Activated CD4-positive, alpha-beta T cell treated with anti-CD3 and anti-CD28 coated beads, Interleukin-2, amount 10 ng/mL, durations not matched to agents 24 days and 14 days (primary cell): ENCODE results near the gene TRPM2. TPM values are rescaled to one million over a fixed set of nuclear protein-coding genes. Genes with fewer than 3 reads are reported as not detected.

Source experiments
- DNase-seq: peaks from one replicate; pipeline ENCODE4 v3.0.0; 2022
- H3K27ac Mint-ChIP-seq: one replicate; pipeline ENCODE4 v1.8.0; 2022; ENCODE audit warnings: mild to moderate bottlenecking, mixed read lengths
- H3K27me3 Mint-ChIP-seq: one replicate; pipeline ENCODE4 v1.8.0; 2022; ENCODE audit warnings: mixed read lengths
- H3K36me3 Mint-ChIP-seq: one replicate; pipeline ENCODE4 v1.8.0; 2022; ENCODE audit warnings: low read depth, mild to moderate bottlenecking, mixed read lengths
- H3K4me1 Mint-ChIP-seq: one replicate; pipeline ENCODE4 v1.8.0; 2021; ENCODE audit warnings: mixed read lengths
- H3K4me3 Mint-ChIP-seq: one replicate; pipeline ENCODE4 v1.8.0; 2022; ENCODE audit warnings: mild to moderate bottlenecking, moderate library complexity, mixed read lengths
- H3K9me3 Mint-ChIP-seq: one replicate; pipeline ENCODE4 v1.8.0; 2021; ENCODE audit warnings: mixed read lengths
- intact Hi-C: fragments of 100-400 bp; cut with micrococcal nuclease; formaldehyde crosslinking; loops from one replicate; pipeline ENCODE4 v1.15.1; 2023
- total RNA-seq: library from RNA; stranded (reverse); gene quantifications from 2 replicates; pipeline ENCODE4 v1.2.3, GENCODE V29; 2022

The TRPM2 gene
- total RNA-seq = 9.1 and 9.8 TPM in 2 replicates

DNA sequence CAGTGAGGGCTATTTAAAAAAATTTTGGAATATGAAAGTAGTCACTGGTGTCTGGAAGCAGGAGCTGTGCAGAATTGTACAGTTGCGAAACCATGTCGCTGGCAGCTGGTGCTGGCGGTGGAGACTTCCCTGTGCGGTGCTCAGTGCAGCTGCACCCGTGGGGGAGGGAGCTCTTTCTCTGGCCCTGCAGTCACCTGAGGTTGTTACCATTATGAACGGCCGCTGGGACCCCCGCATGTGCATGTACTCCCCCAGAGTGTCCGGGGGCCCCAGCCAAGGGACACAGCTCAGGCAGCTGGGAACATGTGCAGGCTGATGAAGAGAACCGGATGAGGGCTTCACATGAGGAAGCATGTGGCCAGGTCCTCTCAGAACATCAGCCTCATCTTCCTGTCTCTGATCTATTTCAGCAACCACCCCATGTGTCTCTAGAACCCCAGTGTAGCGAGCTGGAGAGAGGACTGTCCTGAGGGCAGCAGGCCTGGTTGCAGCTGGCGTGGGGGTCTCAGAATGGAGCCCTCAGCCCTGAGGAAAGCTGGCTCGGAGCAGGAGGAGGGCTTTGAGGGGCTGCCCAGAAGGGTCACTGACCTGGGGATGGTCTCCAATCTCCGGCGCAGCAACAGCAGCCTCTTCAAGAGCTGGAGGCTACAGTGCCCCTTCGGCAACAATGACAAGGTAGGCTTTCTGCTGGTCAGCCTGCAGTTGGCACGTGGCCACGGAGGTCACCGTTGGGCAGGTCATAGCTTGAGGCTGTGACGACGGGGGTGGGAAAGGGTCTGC is at the start of gene TRPM2:
TSS of gene TRPM2 (plus strand) at position 431 of the 780 bp plus-strand sequence. CDS start at position 511, 80 bp downstream.
- DNase-seq = peak; percentile 82
- peaks cover 28% of the 10 kb centered on the region for H3K36me3 Mint-ChIP-seq
- H3K9me3 Mint-ChIP-seq = no peaks in the 10 kb centered on the region
- H3K27me3 Mint-ChIP-seq = peaks cover 11% of the 10 kb centered on the region
- H3K4me3 Mint-ChIP-seq = peak within 1 kb of the TSS; percentile 56
- peak within 1 kb of the TSS; percentile 90 for H3K27ac Mint-ChIP-seq
- H3K4me1 Mint-ChIP-seq = peaks cover 47% of the 10 kb centered on the region
- intact Hi-C loops = no loop called here

DNA sequence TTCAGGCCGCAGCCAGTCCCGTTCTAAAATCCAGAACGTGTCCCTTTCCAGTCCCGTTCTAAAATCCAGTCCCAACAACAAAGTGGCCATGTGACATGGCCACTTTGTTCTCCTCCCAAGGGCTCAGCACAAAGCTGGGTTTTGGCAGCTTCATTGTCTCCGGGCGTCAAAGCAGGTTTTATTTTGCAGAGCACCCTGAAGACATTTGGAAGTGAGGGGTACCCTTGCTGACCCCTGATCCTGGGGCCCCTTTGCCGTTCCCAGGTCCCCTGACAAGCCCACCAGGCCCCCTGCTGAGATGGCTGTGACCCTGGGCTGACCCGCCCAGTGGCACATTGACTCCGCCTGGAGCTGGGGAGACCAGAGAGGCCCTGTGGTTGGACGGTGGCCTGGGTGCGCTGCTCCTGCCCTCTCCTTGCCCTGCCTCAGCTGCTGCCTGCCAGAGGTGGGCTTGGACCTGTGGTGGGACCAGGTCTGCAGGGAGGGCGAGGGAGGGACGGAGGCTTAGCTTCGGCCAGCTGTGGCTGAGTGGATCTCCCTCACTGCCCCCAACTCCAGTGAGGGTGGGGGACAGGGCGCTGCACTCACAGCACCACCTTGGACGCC is 49.3 kb upstream of the TRPM2 start:
- no peak overlapping the region for H3K4me3 Mint-ChIP-seq
- H3K9me3 Mint-ChIP-seq = no peaks in the 10 kb centered on the region
- peaks cover 30% of the 10 kb centered on the region for H3K4me1 Mint-ChIP-seq
- H3K27ac Mint-ChIP-seq = no peak overlapping the region
- DNase-seq = no peak
- intact Hi-C loops = no loop called here
- peaks cover 22% of the 10 kb centered on the region for H3K36me3 Mint-ChIP-seq
- no peaks in the 10 kb centered on the region for H3K27me3 Mint-ChIP-seq

DNA sequence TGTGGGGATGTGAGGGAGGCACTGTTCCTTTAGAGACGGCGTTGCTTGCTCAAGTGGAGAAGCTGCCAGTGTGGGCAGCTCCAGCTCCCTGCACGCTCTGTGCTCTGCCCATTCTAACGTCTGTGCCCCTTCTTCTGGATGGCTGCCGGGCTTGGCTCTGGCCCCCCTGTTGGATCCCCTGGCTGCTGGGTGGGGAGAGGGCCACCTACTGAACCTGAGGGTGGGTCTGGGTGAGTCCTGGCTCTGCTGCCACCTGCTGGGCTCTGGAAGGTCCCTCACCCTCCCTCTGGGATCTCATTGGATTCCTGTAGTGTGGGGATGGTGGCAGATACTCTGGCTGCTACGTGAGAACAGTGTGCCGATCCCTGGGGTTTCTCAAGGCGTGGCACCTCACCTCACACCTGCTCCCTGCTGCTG is 48.5 kb upstream of the TRPM2 start:
- Mint-ChIP-seq H3K9me3 (no peaks in the 10 kb centered on the region), H3K4me3 (peak overlapping the region; percentile 26), H3K36me3 (peaks cover 22% of the 10 kb centered on the region), H3K27ac (peak overlapping the region; percentile 78), H3K27me3 (no peaks in the 10 kb centered on the region), H3K4me1 (peaks cover 27% of the 10 kb centered on the region)
- DNase-seq = peak; percentile 82
- intact Hi-C loops = no loop called here

DNA sequence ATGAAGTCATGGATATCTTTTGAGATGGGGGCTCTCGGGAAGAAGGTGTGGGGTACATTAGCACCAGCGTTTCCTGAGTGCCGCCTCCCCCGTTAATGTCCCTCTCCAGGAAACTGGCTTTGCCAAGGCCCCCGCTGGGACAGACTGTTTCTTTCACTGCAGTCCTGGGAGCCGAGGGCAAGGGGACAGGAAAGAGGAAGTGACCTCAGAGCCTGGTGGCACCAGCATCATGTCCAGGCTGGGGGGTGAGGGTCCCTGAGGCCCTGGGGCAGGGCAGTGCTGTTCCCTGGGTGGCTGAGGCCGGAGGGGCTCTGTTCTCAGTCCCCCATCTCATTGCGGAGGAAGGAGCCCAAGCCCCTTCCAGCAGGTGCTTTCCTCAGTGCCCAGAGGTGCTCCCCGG is 47.7 kb upstream of the TRPM2 start:
- no peak overlapping the region for H3K4me3 Mint-ChIP-seq
- peaks cover 22% of the 10 kb centered on the region for H3K36me3 Mint-ChIP-seq
- H3K4me1 Mint-ChIP-seq = peaks cover 27% of the 10 kb centered on the region
- intact Hi-C loops = no loop called here
- DNase-seq = no peak
- no peaks in the 10 kb centered on the region for H3K27me3 Mint-ChIP-seq
- H3K9me3 Mint-ChIP-seq = no peaks in the 10 kb centered on the region
- H3K27ac Mint-ChIP-seq = no peak overlapping the region

DNA sequence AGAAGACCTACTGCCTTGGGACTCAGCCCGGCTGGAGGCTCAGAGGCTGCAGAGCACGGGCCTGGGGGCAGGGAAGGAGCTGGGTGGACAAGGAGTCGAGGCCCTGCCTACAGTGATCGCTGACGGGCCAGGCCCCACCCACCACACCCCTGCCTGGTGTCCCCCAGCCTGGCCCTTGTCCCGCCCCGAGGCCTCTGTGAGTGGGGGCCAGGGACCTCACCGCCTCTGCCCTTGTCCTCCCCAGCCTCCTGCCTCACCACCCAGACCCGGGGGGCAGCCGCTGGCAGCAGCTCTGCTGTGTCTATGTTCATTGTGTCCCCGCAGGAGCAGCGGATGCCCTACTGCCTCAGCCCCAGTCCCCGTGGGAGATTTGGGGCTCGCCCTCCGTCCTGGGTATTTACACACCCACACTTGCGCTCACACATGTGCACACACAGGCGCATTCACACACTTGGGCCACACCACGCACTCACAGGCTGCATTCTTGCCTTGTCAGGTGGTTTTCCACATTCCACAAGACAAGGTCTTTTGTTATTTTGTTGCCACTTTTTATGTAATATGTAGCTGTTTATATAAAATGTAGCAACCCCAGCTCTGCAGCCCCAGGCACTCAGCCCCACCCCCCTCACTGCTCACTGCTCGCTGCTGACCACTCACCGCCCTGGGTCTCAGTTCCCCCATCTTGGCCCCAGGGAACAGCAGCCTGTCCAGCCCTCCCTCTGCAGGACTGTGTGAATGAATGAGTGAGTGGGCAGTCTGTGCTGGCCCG is 46.3 kb upstream of the TRPM2 start:
- H3K4me1 Mint-ChIP-seq = peaks cover 20% of the 10 kb centered on the region
- no peaks in the 10 kb centered on the region for H3K27me3 Mint-ChIP-seq
- intact Hi-C loops = no loop called here
- no peak for DNase-seq
- peaks cover 30% of the 10 kb centered on the region for H3K36me3 Mint-ChIP-seq
- no peak overlapping the region for H3K4me3 Mint-ChIP-seq
- no peaks in the 10 kb centered on the region for H3K9me3 Mint-ChIP-seq
- H3K27ac Mint-ChIP-seq = no peak overlapping the region

DNA sequence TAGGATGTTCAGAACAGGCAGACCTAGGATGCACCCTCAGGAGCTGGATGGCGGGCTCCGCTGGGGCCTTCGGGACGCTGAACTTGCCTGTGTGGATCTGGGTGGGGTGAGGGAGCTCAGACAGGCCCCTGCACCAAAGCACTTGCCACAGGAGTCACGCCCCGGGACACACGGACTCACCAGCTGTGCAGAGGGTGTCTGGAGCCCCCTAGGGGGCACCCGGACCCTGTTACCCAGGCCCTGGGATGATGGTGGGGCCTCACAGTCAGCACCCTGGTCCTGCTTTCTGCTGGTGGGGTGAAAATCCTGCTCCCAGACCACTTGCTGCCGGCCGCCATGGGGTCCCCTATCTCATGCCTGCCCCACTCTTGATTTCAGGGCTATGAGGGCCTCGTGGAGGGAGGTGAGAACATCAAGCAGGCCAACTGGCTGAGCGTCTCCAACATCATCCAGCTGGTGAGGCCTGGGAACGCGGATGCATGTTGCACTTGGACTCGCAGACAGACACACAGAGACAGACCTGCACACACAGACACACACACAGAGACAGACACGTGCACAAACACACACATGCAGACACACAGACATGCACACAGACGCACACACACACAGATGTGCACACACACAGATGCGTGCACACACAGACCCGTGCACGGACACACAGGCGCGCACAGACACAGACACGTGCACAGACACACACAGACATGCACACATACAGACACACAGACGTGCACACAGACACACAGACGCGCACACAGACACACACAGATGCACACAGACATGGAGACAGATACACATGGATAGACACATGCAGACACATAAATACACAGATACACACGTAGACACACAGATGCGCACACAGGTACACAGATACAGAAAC is 42.6 kb upstream of the TRPM2 start:
- Mint-ChIP-seq H3K27ac (no peak overlapping the region), H3K27me3 (no peaks in the 10 kb centered on the region), H3K4me3 (no peak overlapping the region), H3K9me3 (no peaks in the 10 kb centered on the region), H3K4me1 (peaks cover 3% of the 10 kb centered on the region), H3K36me3 (peaks cover 32% of the 10 kb centered on the region)
- no peak for DNase-seq
- intact Hi-C loops = no loop called here

DNA sequence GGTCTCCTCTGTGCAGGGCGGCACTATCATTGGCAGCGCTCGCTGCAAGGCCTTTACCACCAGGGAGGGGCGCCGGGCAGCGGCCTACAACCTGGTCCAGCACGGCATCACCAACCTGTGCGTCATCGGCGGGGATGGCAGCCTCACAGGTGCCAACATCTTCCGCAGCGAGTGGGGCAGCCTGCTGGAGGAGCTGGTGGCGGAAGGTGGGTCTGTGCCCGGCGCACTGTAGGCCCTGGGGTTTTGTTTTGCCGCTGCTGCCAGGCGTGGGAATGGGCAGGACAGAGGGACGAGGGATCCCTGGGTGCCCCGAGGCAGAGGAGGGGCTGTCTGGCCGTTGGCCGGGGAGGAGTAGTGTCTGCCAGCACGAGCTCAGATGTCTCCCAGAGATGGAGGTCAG is 41.3 kb upstream of the TRPM2 start:
- Mint-ChIP-seq H3K36me3 (peaks cover 32% of the 10 kb centered on the region), H3K27me3 (no peaks in the 10 kb centered on the region), H3K4me1 (peaks cover 6% of the 10 kb centered on the region), H3K9me3 (no peaks in the 10 kb centered on the region), H3K4me3 (no peak overlapping the region), H3K27ac (no peak overlapping the region)
- DNase-seq = no peak
- intact Hi-C loops = no loop called here

DNA sequence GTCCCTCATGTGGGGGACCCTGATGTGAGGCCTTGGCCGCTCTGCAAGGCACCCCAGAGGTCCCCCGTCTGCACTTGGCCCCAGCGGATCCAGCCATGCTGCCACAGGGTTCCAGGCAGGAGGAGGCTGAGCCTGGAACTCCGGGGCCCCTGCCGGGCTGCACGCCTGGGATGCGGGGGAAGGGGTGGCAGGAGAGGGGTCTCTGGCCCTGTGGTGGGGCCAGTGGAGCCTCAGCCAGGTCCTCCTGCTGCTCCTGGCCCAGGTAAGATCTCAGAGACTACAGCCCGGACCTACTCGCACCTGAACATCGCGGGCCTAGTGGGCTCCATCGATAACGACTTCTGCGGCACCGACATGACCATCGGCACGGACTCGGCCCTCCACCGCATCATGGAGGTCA is 40.7 kb upstream of the TRPM2 start:
- Mint-ChIP-seq H3K4me1 (peaks cover 6% of the 10 kb centered on the region), H3K9me3 (no peaks in the 10 kb centered on the region)
- intact Hi-C loops = no loop called here

DNA sequence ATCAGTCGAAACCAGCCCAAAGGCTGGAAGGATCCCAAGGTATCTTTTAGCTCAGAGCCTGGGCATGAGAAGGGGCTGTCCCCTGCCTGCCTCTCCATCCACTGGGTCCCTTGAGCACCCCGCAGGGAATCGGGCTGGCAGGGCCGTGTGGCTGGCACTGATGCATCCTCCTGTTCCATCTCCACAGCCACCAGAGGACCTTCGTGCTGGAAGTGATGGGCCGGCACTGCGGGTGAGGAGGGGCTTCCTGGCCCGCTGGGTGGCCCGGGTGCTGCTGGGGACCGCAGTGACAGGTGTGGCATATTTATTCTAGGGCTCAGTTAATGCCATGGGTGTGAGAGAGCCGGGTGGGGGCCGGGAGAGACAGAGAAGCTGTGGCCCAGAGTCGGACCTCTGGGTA is 40.0 kb upstream of the TRPM2 start:
- no peaks in the 10 kb centered on the region for H3K27me3 Mint-ChIP-seq
- H3K4me3 Mint-ChIP-seq = no peak overlapping the region
- intact Hi-C loops = no loop called here
- H3K4me1 Mint-ChIP-seq = peaks cover 3% of the 10 kb centered on the region
- H3K9me3 Mint-ChIP-seq = no peaks in the 10 kb centered on the region
- no peak for DNase-seq
- H3K27ac Mint-ChIP-seq = no peak overlapping the region
- H3K36me3 Mint-ChIP-seq = peaks cover 22% of the 10 kb centered on the region

More for the DNA sequence above, 40.7 kb upstream of the TRPM2 start:
- Mint-ChIP-seq H3K4me3 (no peak overlapping the region), H3K27me3 (no peaks in the 10 kb centered on the region), H3K36me3 (peaks cover 27% of the 10 kb centered on the region), H3K27ac (no peak overlapping the region)
- DNase-seq = no peak

DNA sequence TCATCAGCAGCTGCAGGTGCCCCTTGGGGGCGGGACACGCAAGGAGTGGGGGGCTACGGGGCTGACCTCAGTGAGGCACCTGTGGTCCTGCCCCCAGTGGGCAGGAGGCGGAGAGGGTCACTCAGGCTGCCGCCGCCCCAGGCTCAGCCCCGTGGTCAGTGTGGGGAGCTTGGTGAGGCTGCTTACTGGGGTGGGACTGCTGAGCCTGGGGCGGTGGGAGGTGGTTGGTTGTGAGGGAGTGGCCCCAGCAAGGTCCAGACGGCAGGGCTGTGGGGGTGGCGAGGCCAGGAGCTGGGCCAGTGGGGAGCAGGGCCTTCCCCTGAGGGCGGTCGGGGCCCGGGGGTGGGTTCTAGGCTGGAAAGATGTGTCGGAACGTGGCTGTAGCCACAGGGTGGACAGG is 39.3 kb upstream of the TRPM2 start:
- intact Hi-C loops = no loop called here
- no peak overlapping the region for H3K4me3 Mint-ChIP-seq
- no peak overlapping the region for H3K27ac Mint-ChIP-seq
- no peak for DNase-seq
- no peaks in the 10 kb centered on the region for H3K27me3 Mint-ChIP-seq
- H3K4me1 Mint-ChIP-seq = peaks cover 3% of the 10 kb centered on the region
- no peaks in the 10 kb centered on the region for H3K9me3 Mint-ChIP-seq
- H3K36me3 Mint-ChIP-seq = peaks cover 22% of the 10 kb centered on the region

DNA sequence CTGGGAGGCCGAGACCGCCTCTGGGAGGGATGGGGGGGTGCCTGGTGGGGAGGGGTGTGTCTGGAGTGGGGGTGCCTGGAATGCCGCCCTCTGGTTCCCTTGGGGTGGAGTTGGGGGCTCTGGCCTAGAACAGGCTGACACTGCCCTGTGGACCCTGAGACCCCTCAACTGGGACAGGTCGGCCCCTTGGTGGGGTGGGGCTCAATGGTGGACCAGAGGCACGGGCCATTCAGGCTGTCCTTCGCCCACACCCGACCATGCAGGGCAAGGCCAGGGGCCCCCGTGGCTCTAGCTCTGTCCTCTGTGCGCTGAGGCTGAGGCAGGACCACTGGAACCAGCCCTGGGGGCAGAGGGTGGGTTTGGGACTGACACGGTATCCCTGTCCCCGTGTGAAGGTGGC is 38.9 kb upstream of the TRPM2 start:
- Mint-ChIP-seq H3K27me3 (no peaks in the 10 kb centered on the region), H3K36me3 (peaks cover 25% of the 10 kb centered on the region), H3K27ac (no peak overlapping the region), H3K4me3 (no peak overlapping the region), H3K9me3 (no peaks in the 10 kb centered on the region), H3K4me1 (peaks cover 3% of the 10 kb centered on the region)
- intact Hi-C loops = no loop called here
- DNase-seq = no peak

DNA sequence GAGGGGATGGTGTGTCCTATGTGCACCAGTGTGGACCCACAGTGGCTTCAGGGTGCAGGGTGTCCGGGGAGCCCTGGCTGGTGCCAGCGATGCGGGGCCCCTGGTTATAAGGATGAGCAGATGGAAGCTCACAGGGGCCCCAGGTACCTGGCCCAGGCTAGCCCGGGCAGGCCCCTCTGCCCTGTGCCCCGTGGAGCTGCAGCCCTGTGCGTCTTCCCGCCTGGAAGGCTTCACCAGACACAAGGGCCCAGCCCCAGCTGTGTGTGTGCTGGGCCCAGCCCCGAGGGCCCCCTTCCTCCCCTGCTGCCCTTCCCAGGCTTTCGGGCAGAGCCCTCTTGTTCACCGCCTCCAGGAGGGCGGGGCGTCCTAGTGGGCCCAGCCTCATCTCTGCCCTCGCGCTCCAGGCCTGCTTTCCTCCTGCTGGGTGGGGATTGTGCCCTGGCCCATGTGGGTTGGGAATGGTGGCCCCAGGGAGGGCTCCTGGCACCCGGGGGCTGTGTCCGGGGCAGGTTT is 37.7 kb upstream of the TRPM2 start:
- H3K36me3 Mint-ChIP-seq = peaks cover 25% of the 10 kb centered on the region
- H3K9me3 Mint-ChIP-seq = no peaks in the 10 kb centered on the region
- intact Hi-C loops = no loop called here
- no peak for DNase-seq
- no peak overlapping the region for H3K27ac Mint-ChIP-seq
- no peaks in the 10 kb centered on the region for H3K27me3 Mint-ChIP-seq
- peaks cover 3% of the 10 kb centered on the region for H3K4me1 Mint-ChIP-seq
- no peak overlapping the region for H3K4me3 Mint-ChIP-seq

DNA sequence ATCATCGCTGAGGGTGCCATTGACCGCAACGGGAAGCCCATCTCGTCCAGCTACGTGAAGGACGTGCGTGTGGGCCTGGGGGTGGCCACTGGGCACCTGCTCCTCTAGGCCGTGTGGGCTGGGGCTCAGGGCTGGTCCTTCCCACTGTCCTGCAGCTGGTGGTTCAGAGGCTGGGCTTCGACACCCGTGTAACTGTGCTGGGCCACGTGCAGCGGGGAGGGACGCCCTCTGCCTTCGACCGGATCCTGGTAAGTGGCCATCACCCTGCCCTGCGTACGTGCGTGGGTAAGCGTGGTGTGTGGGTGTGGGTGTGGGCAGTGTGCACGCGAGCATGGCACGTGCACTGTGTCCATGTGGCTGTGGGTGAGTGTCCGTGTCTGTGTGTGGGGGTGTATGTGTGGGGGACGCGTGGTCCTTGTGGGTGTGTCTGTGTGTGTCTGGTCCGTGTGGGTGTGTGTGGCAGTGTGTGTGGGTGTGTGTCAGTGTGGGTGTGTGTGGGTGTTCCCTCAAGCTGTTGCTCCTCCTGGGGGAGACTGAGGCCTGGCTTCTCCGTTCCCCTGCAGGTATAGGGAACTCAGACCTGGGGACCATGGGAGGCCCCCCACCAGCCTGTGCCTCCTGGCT is 37.0 kb upstream of the TRPM2 start:
- Mint-ChIP-seq H3K27me3 (no peaks in the 10 kb centered on the region), H3K36me3 (peaks cover 20% of the 10 kb centered on the region), H3K4me3 (no peak overlapping the region), H3K9me3 (no peaks in the 10 kb centered on the region), H3K4me1 (peaks cover 3% of the 10 kb centered on the region), H3K27ac (no peak overlapping the region)
- intact Hi-C loops = no loop called here
- DNase-seq = no peak
